ENCODE data around the gene EFL1. TPM values are rescaled to one million over a fixed set of nuclear protein-coding genes. Genes with fewer than 3 reads are reported as not detected.
A peak's percentile ranks its signal among the peaks of the same experiment; 100 is the strongest.
"Not testable (repeated sequence)": the region's sequence is repeated elsewhere in the genome, so short reads cannot be mapped to it uniquely, and the experiment has no call there.

The EFL1 gene
- total and polyA plus RNA-seq, 5 experiments from 2014 or later, result 10.5 to 22.6 (median 15.9) TPM

DNA sequence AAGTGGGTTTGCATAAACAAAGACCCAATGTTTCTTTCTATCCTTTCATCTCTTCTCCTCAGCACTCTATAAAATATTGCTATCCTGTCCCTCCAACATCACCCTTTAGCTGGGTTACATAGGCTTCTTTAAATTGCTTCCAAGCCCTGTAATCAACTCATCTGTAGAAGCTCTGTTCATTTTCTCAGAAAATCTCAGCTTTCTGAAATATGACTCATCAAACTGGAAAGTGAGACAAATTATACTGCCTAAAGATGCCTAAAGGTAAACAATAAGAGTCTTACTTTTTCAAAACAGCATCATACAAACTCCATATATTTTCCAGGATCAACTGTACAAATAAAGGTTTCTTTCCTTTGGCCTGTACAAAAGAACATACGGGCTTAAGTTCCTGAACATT is 33.8 kb downstream of the EFL1 start:
- POLR2A ChIA-PET, result no interaction called here
- Mint-ChIP-seq H3K4me3 (no peak overlapping the region), H3K27me3 (no peaks in the 10 kb centered on the region), H3K27ac (no peak overlapping the region), H3K4me1 (peaks cover 0 to 10% (median 3%) of the 10 kb centered on the region in 4 donors), H3K9me3 (no peaks in the 10 kb centered on the region), H3K36me3 (peaks cover 12 to 68% (median 37%) of the 10 kb centered on the region in 3 donors)
- ATAC-seq, result no peak
- DNase-seq, result no peak

- H3K4me3 Mint-ChIP-seq, POLR2A ChIA-PET, H3K9me3 Mint-ChIP-seq, H3K27me3 Mint-ChIP-seq, H3K4me1 Mint-ChIP-seq: not testable (repeated sequence)
- DNase-seq (peak in 8 of 10 donors; percentile 3 to 61 (median 18)), ATAC-seq (peak in 1 of 2 donors; percentile 49)
- Mint-ChIP-seq H3K27ac (peak overlapping the region in 2 of 10 donors; percentile 32 to 51), H3K36me3 (peaks cover 1 to 77% (median 17%) of the 10 kb centered on the region in 3 donors)
These were observed 41.0 kb downstream of the EFL1 start for GRCh38 chr15:82221535-82221934.

DNA sequence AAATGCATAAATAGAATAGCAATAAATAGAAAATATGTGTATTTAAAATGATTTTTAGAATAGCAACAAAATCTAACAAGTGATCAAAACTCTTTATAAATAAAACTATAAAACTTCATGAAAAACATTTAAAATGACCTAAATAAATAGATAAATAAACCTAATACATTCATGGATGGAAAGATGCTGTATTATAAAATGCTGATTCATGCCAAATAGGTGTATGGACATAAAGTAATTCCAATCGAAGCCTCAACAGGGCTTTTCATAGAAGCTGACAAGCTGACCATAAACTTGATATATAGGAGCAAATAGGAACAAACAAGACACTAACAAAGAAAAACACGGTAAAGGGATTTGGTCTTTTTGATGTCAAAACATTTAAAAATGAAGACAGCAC is 46.4 kb downstream of the EFL1 start:
- H3K9me3 Mint-ChIP-seq, DNase-seq, H3K4me1 Mint-ChIP-seq, ATAC-seq, H3K27ac Mint-ChIP-seq, H3K4me3 Mint-ChIP-seq, H3K27me3 Mint-ChIP-seq, POLR2A ChIA-PET: not testable (repeated sequence)
- H3K36me3 Mint-ChIP-seq, result peaks cover 15 to 80% (median 29%) of the 10 kb centered on the region in 3 donors

GRCh38 chr15:82212201-82212600 is 50.3 kb downstream of the EFL1 start:
- ATAC-seq, H3K27ac Mint-ChIP-seq, DNase-seq, H3K27me3 Mint-ChIP-seq, H3K9me3 Mint-ChIP-seq, H3K4me1 Mint-ChIP-seq, H3K4me3 Mint-ChIP-seq, POLR2A ChIA-PET: not testable (repeated sequence)
- H3K36me3 Mint-ChIP-seq, result peaks cover 15 to 63% (median 24%) of the 10 kb centered on the region in 3 donors

GRCh38 chr15:82210066-82210597 is 52.4 kb downstream of the EFL1 start:
- POLR2A ChIA-PET, result interaction anchor here (0.6 kb wide), 1 partner anchor 54 kb away, joined by 3 read pairs; no protein-coding TSS in a partner anchor
- not testable (repeated sequence) for H3K27me3 Mint-ChIP-seq, DNase-seq, H3K27ac Mint-ChIP-seq, H3K4me1 Mint-ChIP-seq, H3K4me3 Mint-ChIP-seq, ATAC-seq, H3K9me3 Mint-ChIP-seq
- H3K36me3 Mint-ChIP-seq, result peaks cover 16 to 52% (median 21%) of the 10 kb centered on the region in 3 donors

DNA sequence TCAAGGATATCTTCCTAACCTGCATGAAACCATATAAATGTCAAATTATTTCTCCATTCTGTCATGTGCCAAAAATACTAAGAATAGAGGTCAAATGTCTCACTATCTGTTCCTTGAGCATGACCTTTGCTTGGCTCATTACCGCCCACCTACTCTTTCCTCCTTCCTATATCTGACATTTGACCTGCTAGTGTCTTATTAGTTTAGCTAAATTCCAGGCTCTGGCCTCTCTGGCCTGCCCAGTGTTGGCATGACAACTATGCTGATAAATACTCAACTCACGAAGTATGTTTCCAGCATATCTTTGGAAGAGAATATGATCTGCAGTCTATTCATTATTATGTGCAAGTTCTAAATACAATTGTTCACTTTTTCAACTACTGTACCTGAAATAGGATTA is 58.0 kb downstream of the EFL1 start:
- H3K4me1 Mint-ChIP-seq, H3K9me3 Mint-ChIP-seq, H3K27ac Mint-ChIP-seq: not testable (repeated sequence)

GRCh38 chr15:82197733-82198594 is 64.6 kb downstream of the EFL1 start:
- Mint-ChIP-seq H3K9me3 (no peaks in the 10 kb centered on the region), H3K36me3 (peaks cover 5 to 26% (median 5%) of the 10 kb centered on the region in 3 donors), H3K4me1 (peaks cover 0 to 4% (median under 1%) of the 10 kb centered on the region in 4 donors), H3K27me3 (no peaks in the 10 kb centered on the region), H3K27ac (no peak overlapping the region), H3K4me3 (no peak overlapping the region)
- ATAC-seq (peak; percentile 72), DNase-seq (peak; percentile 18 to 67 (median 48))
- POLR2A ChIA-PET, result no interaction called here

More for the DNA sequence above, 58.0 kb downstream of the EFL1 start:
- POLR2A ChIA-PET, ATAC-seq, DNase-seq, H3K27me3 Mint-ChIP-seq, H3K4me3 Mint-ChIP-seq: not testable (repeated sequence)
- H3K36me3 Mint-ChIP-seq, result peaks cover 0 to 29% (median 14%) of the 10 kb centered on the region in 3 donors

- Mint-ChIP-seq H3K36me3 (peaks cover 5 to 32% (median 7%) of the 10 kb centered on the region in 3 donors), H3K27ac (no peak overlapping the region), H3K4me1 (peaks cover 0 to 4% (median under 1%) of the 10 kb centered on the region in 4 donors), H3K27me3 (no peaks in the 10 kb centered on the region), H3K9me3 (no peaks in the 10 kb centered on the region), H3K4me3 (no peak overlapping the region)
- POLR2A ChIA-PET, result no interaction called here
- ATAC-seq, result no peak
- DNase-seq, result no peak
These were observed 66.2 kb downstream of the EFL1 start for GRCh38 chr15:82196353-82196752.

DNA sequence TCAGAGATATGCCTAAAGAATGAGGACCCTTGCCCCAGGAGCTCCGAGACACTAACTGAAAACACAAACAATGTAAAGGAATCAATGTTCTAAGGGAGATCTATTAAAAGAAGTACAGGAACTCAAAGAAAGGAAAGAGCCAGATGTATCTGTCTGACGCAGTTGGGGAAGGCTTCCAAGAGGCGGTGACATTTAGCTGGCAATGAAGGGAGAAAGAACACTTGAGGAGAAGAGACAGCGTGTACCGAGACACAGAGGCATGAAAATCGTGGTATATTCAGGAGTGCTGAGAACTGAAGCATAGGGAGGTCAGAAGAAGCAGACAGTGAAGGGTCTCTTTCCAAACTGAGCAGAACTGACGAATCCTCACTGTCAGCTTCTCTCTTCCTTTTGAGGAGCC is 66.7 kb downstream of the EFL1 start:
- Mint-ChIP-seq H3K36me3 (peaks cover 5 to 32% (median 7%) of the 10 kb centered on the region in 3 donors), H3K27ac (peak overlapping the region in 1 of 10 donors; percentile 63)
- ATAC-seq, POLR2A ChIA-PET, DNase-seq, H3K4me3 Mint-ChIP-seq, H3K4me1 Mint-ChIP-seq, H3K9me3 Mint-ChIP-seq, H3K27me3 Mint-ChIP-seq: not testable (repeated sequence)

DNA sequence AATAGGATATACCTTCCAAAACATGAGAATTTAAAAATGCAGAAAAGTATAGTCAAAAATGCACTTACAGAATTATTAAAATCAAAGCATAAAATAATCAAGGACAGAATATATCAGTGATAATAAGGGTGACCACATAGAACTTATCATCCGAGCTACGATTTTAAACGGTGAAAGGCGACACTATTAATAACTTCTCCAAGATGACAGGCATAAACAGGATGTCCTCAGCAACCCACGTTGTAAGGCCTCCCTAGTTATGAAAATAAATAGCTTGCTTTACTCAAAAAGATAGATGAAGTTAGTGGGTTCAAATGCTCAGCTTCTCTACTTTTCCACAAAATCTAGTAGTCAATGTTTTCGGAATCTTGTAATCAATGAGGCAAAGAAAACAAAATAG is 68.0 kb downstream of the EFL1 start:
- H3K9me3 Mint-ChIP-seq, H3K27ac Mint-ChIP-seq, ATAC-seq, H3K27me3 Mint-ChIP-seq, DNase-seq, POLR2A ChIA-PET, H3K4me3 Mint-ChIP-seq, H3K4me1 Mint-ChIP-seq: not testable (repeated sequence)
- H3K36me3 Mint-ChIP-seq, result peaks cover 5 to 36% (median 7%) of the 10 kb centered on the region in 3 donors

DNA sequence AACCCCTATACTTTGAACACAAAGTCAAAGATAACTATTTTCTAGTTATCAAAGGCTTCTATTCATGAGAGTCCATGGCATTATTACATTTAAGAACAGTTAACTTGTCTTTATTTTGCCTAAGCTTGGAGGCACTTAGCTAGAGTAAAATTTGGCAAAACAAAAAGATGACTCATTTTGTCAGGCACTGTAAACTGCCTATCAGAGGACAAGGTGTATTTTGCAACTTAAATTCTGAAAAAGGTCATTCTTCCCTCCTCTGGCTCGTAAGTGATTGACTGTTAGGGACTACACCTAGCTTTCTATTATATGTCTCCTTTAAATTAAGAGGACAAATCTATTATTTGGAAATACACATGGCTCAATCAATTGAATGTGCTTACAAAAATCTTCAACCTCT is 69.1 kb downstream of the EFL1 start:
- H3K27ac Mint-ChIP-seq, result peak overlapping the region in 1 of 10 donors; percentile 39
- POLR2A ChIA-PET, H3K9me3 Mint-ChIP-seq, H3K4me1 Mint-ChIP-seq, ATAC-seq, H3K4me3 Mint-ChIP-seq, H3K27me3 Mint-ChIP-seq, DNase-seq: not testable (repeated sequence)
- H3K36me3 Mint-ChIP-seq, result peaks cover 5 to 33% (median 7%) of the 10 kb centered on the region in 3 donors

- ATAC-seq, DNase-seq, POLR2A ChIA-PET, H3K4me1 Mint-ChIP-seq, H3K27ac Mint-ChIP-seq, H3K9me3 Mint-ChIP-seq, H3K27me3 Mint-ChIP-seq, H3K4me3 Mint-ChIP-seq: not testable (repeated sequence)
- H3K36me3 Mint-ChIP-seq, result peaks cover 5 to 28% (median 7%) of the 10 kb centered on the region in 3 donors
These were observed 70.1 kb downstream of the EFL1 start for GRCh38 chr15:82192394-82192793.

DNA sequence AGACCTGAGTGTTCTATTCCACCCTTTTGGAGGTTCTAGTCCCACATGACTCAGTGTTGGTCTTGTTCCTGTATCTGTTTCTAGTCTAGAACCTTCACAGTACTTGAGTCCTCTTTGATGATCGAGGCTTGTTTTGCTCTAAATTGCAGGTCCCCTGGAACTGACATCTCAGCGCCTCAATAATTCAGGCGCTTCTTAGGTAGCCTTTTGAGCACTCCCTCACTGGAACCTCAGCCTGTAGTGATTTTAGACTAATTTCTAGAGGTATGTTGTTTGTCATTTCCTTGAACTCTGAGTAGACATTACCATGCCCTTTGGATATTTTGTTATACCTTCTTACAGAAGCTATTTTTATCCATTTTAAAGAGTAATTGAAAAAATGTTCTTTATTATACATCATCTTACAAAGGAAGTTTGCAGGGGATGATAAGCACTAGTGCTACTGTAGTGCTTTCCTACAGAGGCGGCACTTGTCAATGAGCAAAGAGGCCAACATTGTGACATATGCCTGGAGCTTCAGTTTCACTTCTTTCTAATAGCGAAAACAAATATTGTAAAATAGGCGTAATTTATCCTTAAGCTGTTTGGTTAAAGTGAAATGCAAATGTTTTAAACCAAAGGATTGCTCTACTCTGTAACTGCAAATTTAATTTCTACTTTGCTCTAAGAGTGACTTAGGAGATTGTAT is 75.7 kb downstream of the EFL1 start:
- Mint-ChIP-seq H3K9me3 (no peaks in the 10 kb centered on the region), H3K36me3 (peaks cover 0 to 20% (median under 1%) of the 10 kb centered on the region in 3 donors), H3K4me1 (peaks cover 0 to 1% (median 0%) of the 10 kb centered on the region in 4 donors), H3K27me3 (no peaks in the 10 kb centered on the region), H3K4me3 (no peak overlapping the region), H3K27ac (no peak overlapping the region)
- POLR2A ChIA-PET, result no interaction called here
- DNase-seq, result no peak
- no peak for ATAC-seq

All from naive thymus-derived CD8-positive, alpha-beta T cell (primary cell).